Fibroblast of lung (primary cell): Measurements from ENCODE around the gene ACTR1A. TPM values are rescaled to one million over a fixed set of nuclear protein-coding genes. Genes with fewer than 3 reads are reported as not detected.

ENCODE experiments used
- DNase-seq, 2 donors: peaks; one replicate each; pipeline versions ENCODE4 v3.0.0 to v3.0.0-alpha.2; 2010; ENCODE audit warnings: low read depth in 2 of 2
- H2AFZ ChIP-seq: 2 replicates; pipeline ENCODE4 v1.5.1; 2012; ENCODE audit warnings: low read length, control low read depth, inconsistent platforms
- H3K27ac ChIP-seq: 2 replicates; pipeline ENCODE4 v1.5.1; 2011; ENCODE audit warnings: low read length, control low read depth; ENCODE audit not compliant: insufficient read depth
- H3K27me3 ChIP-seq: 2 replicates; pipeline ENCODE4 v1.5.1; 2011; ENCODE audit warnings: mild to moderate bottlenecking, low read length; ENCODE audit not compliant: control insufficient read depth, insufficient read depth
- H3K36me3 ChIP-seq: 2 replicates; pipeline ENCODE4 v1.5.1; 2011; ENCODE audit warnings: low read length; ENCODE audit not compliant: control insufficient read depth, insufficient read depth
- H3K4me1 ChIP-seq: 2 replicates; pipeline ENCODE4 v1.5.1; 2011; ENCODE audit warnings: low read length; ENCODE audit not compliant: control insufficient read depth, insufficient read depth; ENCODE audit errors: extremely low read depth
- H3K4me2 ChIP-seq: 2 replicates; pipeline ENCODE4 v1.5.1; 2011; ENCODE audit warnings: low read length, control low read depth; ENCODE audit not compliant: insufficient read depth; ENCODE audit errors: extremely low read depth
- H3K4me3 ChIP-seq, 4 experiments: fragments of 200-600 bp in 1 of 4; sonication (generic) in 1 of 4; replicated peaks in 1 of 4; 2 replicates each; pipeline ENCODE4 v1.5.1; 2011 to 2016; ENCODE audit warnings: low read length in 4 of 4, low read depth in 3 of 4, mild to moderate bottlenecking in 3 of 4, control low read depth in 2 of 4, inconsistent platforms in 1 of 4, mixed read lengths in 1 of 4; ENCODE audit not compliant: insufficient read depth in 1 of 4; ENCODE audit errors: control extremely low read depth in 1 of 4
- H3K79me2 ChIP-seq: 2 replicates; pipeline ENCODE4 v1.5.1; 2012; ENCODE audit warnings: mild to moderate bottlenecking, low read length, inconsistent platforms; ENCODE audit not compliant: control insufficient read depth, insufficient read depth
- H3K9ac ChIP-seq: 2 replicates; pipeline ENCODE4 v1.5.1; 2011; ENCODE audit warnings: mild to moderate bottlenecking, low read length, control low read depth; ENCODE audit not compliant: insufficient read depth
- H3K9me3 ChIP-seq: 2 replicates; pipeline ENCODE4 v1.5.1; 2012; ENCODE audit warnings: low read depth, low read length; ENCODE audit not compliant: control insufficient read depth, insufficient read depth
- H4K20me1 ChIP-seq: 2 replicates; pipeline ENCODE4 v1.5.1; 2011; ENCODE audit warnings: low read length; ENCODE audit not compliant: control insufficient read depth, insufficient read depth; ENCODE audit errors: extremely low read depth
- EZH2 ChIP-seq: IDR thresholded peaks from 2 replicates; pipeline ENCODE4 v1.5.1; 2012; ENCODE audit warnings: low read length, control low read depth, mild to moderate bottlenecking; ENCODE audit errors: missing control alignments
- polyA plus RNA-seq, 2 donors: library from polyadenylated mRNA; depleted of rRNA in 1 of 2; stranded (reverse) in 1 of 2; unstranded in 1 of 2; fragments of >200 nt; gene quantifications; 2 replicates each; pipeline ENCODE4 v1.2.1, GENCODE V29; 2011 to 2012; ENCODE audit warnings: missing spikeins in 1 of 2
- total RNA-seq: library from RNA; depleted of rRNA; stranded (reverse); fragments of >200 nt; gene quantifications from 2 replicates; pipeline ENCODE4 v1.2.1, GENCODE V29; 2014
- TF ChIP-seq, protein P1 (sequence below), 2 donors: IDR thresholded peaks in 1 of 2; conservative IDR thresholded peaks in 1 of 2; 1 replicate in 1 of 2; 2 replicates in 1 of 2; pipeline ENCODE4 v1.5.1; 2011 to 2012; ENCODE audit warnings: low read length in 2 of 2, control low read depth in 1 of 2, inconsistent platforms in 1 of 2, low read depth in 1 of 2, mild to moderate bottlenecking in 1 of 2

Gene ACTR1A
- total and polyA plus RNA-seq, 2 donors (not counting 1 experiment from before 2014, with no cell fraction given), result 125 to 128 TPM

- peak; percentile 67 to 81 for DNase-seq
- Histone ChIP-seq H3K36me3 (no peaks in the 10 kb centered on the region), H4K20me1 (no peaks in the 10 kb centered on the region), H2AFZ (peak overlapping the region; percentile 96), H3K9me3 (no peaks in the 10 kb centered on the region), H3K9ac (peak overlapping the region; percentile 57), H3K27ac (no peak overlapping the region), H3K27me3 (no peaks in the 10 kb centered on the region), H3K79me2 (no peaks in the 10 kb centered on the region), H3K4me2 (peak overlapping the region; percentile 99), H3K4me3 (peak overlapping the region; percentile 57 to 81 (median 70)), H3K4me1 (peaks cover 15% of the 10 kb centered on the region)
- TF ChIP-seq, protein P1, sequence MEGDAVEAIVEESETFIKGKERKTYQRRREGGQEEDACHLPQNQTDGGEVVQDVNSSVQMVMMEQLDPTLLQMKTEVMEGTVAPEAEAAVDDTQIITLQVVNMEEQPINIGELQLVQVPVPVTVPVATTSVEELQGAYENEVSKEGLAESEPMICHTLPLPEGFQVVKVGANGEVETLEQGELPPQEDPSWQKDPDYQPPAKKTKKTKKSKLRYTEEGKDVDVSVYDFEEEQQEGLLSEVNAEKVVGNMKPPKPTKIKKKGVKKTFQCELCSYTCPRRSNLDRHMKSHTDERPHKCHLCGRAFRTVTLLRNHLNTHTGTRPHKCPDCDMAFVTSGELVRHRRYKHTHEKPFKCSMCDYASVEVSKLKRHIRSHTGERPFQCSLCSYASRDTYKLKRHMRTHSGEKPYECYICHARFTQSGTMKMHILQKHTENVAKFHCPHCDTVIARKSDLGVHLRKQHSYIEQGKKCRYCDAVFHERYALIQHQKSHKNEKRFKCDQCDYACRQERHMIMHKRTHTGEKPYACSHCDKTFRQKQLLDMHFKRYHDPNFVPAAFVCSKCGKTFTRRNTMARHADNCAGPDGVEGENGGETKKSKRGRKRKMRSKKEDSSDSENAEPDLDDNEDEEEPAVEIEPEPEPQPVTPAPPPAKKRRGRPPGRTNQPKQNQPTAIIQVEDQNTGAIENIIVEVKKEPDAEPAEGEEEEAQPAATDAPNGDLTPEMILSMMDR (conservative IDR thresholded peaks at IDR 0.05 in 1 of 2, IDR thresholded peaks at IDR 0.05 in 1 of 2; ENCODE audit: low read depth in 1 of 2, low read length in 2 of 2), result no peak
- TF ChIP-seq EZH2, result no peak
These were observed 52.0 kb downstream of the ACTR1A start for GRCh38 chr10:102450374-102451104.

DNA sequence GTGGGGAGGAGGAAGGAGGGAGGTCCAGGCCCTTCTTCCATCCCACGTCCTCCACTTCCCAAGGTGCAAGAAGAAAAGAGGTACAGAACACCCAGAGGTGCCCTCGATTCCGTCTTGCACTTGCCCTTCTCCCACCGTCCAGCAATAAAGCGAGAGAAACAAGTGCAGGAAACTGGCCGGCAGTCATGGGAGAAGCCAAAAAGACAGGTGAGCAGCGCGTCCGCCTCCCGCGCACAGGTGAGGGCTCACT is 52.5 kb downstream of the ACTR1A start:
- no peaks in the 10 kb centered on the region for H3K36me3 ChIP-seq
- peaks cover 15% of the 10 kb centered on the region for H3K4me1 ChIP-seq
- peak overlapping the region; percentile 99 for H3K4me2 ChIP-seq
- no peaks in the 10 kb centered on the region for H3K27me3 ChIP-seq
- TF ChIP-seq, protein P1 (conservative IDR thresholded peaks at IDR 0.05 in 1 of 2, IDR thresholded peaks at IDR 0.05 in 1 of 2; ENCODE audit: low read depth in 1 of 2, low read length in 2 of 2), result no peak
- no peak for TF ChIP-seq EZH2
- no peaks in the 10 kb centered on the region for H3K9me3 ChIP-seq
- no peaks in the 10 kb centered on the region for H3K79me2 ChIP-seq
- H2AFZ ChIP-seq, result peak overlapping the region; percentile 96
- H3K27ac ChIP-seq, result no peak overlapping the region
- peak overlapping the region; percentile 45 to 81 (median 70) for H3K4me3 ChIP-seq
- DNase-seq, result no peak
- H4K20me1 ChIP-seq, result no peaks in the 10 kb centered on the region
- H3K9ac ChIP-seq, result peak overlapping the region; percentile 57

- Histone ChIP-seq H3K4me3 (peak overlapping the region; percentile 45 to 81 (median 70)), H3K36me3 (no peaks in the 10 kb centered on the region), H3K79me2 (no peaks in the 10 kb centered on the region), H3K4me1 (peaks cover 14% of the 10 kb centered on the region), H3K9ac (no peak overlapping the region), H3K9me3 (no peaks in the 10 kb centered on the region), H4K20me1 (no peaks in the 10 kb centered on the region), H2AFZ (peak overlapping the region; percentile 96), H3K27ac (no peak overlapping the region), H3K4me2 (peak overlapping the region; percentile 99), H3K27me3 (no peaks in the 10 kb centered on the region)
- peak; percentile 52 to 61 for DNase-seq
- no peak for TF ChIP-seq EZH2
- TF ChIP-seq, protein P1 (conservative IDR thresholded peaks at IDR 0.05 in 1 of 2, IDR thresholded peaks at IDR 0.05 in 1 of 2; ENCODE audit: low read depth in 1 of 2, low read length in 2 of 2), result no peak
These were observed 53.0 kb downstream of the ACTR1A start for GRCh38 chr10:102449321-102450123.
